Glomerular visceral epithelial cell (primary cell): Measurements from ENCODE around the gene CDK6.

Source experiments
- DNase-seq: peaks from one replicate; pipeline ENCODE4 v3.0.0-alpha.2; 2016; ENCODE audit errors: extremely low spot score

The CDK6 gene

DNA sequence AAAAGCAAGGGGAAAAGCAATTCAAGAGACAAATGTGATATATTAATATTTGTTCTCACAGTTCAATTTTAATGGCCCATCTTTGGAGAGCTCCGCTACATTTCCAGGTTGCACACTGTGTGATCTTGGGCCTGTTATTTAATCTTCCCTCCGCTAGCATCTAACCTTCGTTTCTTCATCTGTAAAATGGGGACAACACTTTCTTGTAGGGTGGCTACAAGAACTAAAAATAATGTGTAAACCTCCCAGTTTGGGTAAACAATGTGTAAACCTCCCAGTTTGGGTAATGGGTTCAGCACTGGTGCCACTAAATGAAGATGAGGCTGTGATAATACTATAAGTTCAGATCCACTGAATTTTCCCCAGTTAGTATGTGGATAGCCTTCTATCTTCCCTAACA is 99.5 kb downstream of the CDK6 start:
- DNase-seq = no peak

DNA sequence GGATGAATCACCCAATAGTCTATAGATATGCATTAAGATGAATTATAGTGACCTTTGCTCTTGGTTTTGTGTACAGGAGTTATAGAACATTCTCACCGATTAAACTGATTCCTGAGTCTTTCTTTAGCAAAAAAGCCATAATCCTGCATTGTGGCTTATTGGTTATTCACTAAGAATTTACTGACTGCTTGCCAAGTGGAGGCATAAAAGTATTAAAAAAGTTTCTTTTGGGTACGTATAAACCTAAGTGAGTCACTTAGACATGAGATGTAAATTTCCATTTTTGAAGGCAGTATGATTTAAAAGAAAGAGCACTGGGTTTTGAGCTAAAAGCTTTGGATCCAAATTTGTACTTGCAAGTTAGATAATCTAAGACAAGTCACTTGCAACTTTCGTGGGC is 100.7 kb downstream of the CDK6 start:
- DNase-seq = no peak

DNA sequence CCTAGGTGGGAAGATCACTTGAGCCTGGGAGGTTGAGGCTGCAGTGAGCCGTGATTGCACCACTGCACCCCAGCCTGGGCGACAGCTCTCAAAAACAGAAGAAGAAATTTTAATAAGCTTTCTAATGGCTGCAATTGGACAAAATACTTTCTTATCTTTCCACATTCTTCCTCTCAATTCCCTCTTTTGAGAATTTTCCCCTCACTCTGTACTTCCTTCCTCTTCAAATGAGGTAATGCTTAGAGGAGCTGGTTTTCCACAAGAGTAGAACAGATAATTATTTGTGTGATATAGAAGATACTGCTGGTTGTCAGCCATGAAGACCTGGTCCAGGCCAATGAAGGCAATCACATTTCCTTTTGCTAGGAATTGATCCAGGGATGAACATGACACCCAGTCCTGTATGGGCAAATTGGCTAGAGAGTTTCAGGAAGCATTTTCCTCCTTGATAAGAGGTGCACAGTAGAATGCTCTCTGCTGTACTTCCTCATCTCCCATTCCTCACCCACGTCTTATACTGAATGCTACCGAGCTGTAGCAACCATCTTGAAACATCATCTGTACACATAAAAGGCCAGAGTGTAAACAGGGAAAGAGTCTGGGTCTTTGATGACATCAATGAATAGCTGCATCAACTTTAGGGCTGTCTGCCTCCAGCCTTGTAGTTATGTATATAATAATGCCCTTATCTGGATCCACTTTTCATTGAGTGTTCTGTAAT is 103.9 kb downstream of the CDK6 start:
- no peak for DNase-seq

DNA sequence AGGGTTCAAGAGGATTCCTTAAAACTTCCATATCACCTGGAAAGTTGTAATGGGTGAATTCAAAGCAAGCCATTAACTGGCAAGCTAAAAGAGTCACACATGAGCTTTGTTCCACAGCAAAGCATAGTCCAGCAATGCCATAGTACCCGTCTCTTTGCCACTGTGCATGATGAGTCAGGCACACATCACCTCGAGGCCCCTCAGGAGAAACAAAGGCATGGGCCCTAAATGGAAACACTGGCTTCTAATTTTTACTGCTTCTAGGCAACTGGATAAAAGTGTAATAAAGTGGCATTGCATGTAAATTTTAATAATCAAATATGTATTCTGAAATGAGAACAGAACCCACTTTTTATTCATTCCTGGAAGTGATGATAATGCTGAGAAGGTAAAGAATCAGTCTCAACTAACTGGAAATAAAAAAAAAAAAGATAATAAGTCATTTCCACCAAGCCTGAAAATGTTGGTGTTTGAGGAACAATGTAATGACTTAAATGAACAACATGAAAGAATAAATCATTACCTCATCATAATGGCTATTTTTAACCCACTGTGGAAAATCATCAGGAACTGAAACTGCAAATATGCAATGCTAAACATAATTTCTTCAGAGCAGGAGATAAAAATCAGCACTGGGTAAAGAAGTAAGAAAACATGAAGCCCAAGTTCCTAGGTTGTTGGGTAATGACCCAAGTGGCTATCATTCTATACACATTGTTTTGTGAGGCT is 104.9 kb downstream of the CDK6 start:
- peak; percentile 33 for DNase-seq

DNA sequence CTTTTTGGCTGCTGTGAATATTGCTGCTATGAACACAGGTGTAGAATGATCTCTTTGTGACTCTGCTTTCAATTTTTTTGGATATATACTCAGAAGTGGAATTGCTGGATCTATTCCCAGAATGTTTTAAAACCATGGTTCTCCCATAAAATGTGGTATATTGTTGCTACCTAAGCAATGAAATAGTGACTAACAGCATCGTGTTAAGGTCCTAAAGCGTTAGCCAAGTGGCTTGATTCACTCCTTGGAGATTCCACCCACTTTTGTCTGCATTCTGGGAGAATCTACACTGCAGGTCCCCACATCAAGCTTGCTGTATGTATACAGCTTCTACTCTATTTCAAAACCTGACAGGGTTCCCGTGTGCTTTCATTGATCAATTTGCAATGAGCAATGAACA is 105.6 kb downstream of the CDK6 start:
- DNase-seq = no peak

DNA sequence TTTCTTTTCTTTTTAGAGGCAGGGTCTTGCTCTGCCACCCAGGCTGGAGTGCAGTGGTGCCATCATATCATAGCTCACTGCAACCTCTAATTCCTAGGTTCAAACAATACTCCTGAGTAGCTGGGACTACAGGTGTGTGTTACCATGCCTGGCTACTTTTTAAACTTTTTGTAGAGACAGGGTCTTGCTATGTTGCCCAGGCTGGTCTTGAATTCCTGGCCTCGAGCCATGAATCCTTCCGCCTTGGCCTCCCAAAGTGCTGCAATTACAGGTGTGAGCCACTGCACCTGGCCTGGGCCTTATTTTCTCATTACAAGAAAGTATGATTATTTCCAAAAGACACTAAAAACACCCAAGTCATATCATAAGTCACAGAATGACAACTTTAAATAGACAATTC is 106.6 kb downstream of the CDK6 start:
- DNase-seq = no peak

DNA sequence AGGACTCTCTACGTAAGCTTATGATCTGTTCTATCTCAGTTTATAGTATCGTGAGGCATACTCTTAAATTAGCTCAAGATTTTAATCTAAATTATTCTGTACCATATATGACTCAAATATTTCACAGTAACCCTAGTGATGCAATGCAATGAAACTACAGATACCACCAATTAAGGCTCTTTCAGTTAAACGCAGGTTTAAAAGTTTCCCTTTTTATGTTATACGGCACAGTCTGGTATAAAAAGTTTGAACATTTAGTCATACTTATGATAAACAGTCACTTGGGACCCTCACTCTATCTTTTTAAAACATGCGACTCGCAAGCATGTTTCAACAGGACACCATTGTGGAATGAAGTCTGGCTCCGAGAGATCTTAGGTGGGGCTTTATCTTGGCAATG is 107.2 kb downstream of the CDK6 start:
- DNase-seq = no peak

DNA sequence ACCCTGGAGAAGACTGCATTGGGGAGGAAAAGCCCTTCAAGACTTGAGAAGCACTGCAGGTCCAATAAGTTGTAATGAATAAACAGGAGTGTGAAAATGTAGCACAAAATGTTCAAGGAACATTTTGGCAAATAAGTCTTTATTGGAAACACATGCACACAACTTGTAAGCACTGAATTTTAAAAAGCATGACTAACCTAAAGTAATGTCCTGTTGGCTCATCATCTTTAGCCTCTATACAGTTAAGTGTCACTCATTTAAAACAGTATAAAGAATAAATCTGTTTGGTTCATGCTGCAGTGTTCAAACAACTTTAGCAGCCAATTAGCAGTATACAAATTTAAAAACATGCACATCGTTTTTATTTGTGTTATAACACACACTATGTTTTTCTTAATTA is 108.6 kb downstream of the CDK6 start:
- DNase-seq = no peak

DNA sequence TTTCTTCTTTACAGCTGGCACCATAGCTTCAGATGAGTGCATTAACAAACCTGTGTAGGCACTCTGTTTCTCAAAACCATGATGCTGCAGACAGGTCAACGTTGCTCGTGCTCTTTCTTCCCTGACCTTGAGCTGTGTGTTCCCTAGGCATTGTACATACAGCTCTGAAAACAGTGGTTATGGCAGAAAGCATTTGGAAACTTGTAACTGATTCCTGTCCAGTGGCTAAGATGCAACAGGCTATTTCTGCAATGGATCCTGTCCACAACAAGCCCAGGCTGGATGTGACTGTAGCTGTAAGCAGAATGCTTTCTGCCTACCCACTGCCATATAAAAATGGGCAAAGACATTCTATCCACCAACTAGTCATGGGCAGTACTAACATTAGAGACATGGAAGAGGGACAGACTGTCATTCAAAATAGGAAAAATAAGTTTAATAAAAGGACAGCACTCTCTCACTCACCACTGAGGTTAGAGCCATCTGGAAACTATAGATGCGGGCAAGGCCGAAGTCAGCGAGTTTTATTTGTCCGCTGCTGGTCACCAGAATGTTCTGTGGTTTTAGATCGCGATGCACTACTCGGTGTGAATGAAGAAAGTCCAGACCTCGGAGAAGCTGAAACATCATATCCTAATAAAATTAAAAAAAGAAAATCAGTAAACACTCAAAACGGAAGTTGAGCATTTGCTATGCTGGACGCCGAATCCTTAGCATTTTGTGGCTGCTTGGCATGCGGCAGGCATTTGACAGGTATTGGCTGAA is 111.0 kb downstream of the CDK6 start:
- DNase-seq = no peak

DNA sequence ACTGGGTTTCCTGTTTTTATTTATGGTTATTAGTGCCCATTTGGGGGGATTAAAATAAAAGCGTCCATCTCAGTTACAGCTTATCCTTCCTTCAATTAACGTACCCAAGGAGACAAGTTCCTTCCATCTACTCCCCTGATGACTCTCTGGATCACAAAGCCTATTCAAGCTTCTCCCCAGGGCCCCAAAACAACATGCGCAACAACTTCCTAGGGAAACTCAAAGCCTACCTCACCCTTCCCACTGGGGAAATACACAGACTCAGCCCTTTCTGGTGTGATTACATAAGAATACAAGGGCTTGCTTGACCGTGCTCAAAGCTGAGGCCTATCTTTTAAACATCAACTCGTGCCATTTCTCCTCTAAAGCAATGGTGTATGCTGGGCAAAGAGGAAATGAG is 112.4 kb downstream of the CDK6 start:
- DNase-seq = no peak

DNA sequence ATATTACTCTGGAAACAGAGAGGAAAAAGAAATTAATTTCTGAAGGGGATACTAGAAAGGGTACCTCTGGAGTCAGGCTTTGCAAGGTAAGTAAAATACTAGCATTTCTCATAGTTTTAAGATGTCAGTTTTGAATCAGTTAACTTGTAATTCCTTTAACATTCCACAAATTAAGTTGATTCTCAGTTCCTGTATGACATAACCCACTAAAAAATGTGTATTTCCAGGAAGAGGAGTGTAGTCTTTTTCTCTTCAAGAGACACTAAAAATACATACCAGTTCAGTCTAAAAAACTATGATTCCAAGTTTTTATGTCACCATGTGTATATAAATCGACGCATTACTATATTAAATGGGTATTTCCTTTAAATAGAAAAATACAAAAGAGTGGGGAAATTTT is 113.2 kb downstream of the CDK6 start:
- no peak for DNase-seq

DNA sequence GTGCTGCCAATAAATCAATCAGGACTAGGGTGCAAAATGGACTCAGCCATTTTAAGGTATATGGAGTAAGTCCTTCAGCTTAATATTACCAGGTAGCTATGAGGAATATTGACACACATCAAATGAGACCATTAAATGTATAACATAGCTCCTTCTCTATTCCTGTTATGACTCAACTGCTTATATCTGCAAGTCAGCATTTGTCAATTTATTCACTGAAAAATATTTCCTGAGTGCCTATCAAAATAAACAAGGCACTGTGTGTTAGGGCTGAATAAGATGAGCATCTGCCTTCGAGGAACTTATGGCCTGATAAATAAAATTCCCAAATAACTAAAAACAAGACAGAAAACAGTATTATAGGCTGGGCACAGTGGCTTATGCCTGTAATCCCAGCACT is 113.8 kb downstream of the CDK6 start:
- no peak for DNase-seq

DNA sequence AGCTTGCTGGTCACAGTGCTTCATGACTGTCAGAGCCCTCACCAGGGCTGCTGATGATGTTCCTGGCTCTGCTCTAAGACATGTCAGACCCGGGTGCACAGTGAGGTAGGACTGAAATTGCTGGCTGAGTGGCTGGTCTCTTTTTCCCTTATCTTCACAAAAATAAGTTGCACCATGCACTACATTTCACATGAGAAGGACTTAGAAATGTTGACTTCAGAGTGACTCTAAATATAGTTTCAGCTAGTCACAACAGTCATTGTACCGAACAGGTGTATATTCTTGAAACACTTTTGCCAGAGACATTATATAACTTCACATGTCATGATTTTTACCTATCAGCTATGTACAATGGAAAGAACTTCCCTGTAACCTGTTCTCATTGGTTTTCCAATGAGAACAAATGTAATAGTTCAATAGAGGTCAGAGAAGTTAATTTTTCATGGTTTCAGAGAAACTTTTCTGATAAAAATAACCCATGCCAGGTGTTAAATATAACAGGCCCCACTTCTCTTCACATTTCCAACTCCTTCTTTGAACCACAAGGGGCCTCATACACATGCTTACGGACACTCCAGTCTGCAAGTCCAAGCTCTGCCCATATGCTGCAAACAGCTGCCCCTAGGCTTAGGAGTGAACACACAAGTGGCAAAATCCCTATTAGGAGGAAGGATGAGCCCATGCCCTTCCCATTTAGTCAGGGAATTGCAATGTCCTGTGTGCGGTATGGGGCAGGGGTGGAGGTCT is 115.6 kb downstream of the CDK6 start:
- no peak for DNase-seq

DNA sequence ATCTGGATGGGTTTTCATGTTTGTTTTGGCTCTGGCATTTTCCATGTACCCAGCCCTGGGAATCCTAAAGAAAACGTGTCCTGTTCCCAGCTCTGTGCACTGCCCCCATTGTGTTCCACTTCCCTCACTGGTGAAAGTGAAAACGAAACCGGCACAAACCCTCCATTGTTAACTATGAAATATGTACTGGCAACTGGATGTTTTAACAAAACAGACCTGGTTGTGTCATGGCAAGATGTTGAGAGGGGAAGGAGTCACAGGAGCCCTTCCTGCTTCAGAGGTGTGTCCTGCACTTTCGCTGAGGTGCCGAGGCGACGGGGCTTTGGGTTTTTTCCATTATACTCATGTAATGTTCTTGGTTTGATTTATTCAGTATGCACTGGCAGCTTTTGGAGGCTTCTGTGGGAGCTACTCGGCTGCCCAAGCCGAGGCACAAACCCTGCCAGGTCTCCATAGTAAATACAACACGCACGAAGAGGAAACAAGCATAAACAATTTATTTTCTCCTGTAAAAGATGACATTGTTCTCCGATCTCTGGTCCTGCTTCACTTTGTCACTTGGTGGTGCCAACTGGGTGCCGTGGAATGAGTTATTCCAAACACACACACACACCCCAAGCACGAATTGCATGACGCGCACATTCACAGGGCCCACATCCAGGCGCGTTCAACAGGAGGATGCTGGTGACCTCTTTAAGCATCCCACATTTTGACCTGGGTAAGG is 118.2 kb downstream of the CDK6 start:
- DNase-seq = peak; percentile 55

DNA sequence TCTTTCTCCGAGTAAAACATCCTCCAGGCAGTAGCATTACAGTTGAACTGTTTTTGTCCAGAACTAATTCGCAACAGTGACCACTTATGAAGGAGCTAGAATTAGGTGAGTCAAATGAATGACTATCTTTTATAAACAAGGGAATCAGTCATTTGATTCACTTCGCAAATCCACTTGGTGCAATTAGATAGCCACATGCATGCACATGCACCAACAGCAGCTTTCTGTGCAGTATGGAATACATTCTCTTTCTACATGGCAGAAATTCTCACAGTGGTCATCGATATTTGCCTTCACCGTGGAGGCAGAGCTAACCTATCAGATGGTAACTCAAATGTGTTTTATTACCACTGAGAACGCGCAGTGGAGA is 118.8 kb downstream of the CDK6 start:
- peak; percentile 23 for DNase-seq

DNA sequence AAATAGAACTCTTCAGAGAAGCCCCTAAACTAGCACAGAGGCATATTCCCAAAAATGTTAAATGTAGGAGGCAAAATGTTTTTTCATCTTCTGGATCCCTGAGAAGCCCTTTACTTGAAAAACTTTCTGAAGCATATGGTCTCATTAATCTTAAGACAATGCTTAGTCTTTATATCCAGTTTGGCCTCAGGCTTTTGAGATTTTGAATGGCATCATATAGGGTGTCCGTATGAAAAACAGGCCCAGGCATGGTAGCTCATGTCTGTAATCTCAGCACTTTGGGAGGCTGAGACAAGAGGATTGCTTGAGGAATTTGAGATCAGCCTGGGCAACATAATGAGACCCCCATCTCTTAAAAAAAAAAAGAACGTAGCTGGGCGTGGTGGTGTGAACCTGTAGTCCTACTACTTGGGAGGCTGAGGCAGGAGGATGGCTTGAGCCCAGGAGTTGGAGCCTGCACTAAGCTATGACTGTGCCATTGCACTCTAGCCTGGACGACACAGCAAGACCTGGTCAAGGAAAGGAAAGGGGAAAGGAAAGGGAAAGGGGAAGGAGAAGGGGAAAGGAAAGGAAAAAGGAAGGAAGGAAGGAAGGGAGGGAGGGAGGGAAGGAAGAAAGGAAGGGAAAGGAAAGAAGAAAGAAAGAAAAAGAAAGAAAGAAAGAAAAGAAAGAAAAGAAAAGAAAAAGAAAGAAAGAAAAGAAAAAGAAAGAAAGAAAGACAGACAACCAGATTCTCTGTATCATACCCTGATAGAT is 119.4 kb downstream of the CDK6 start:
- no peak for DNase-seq

DNA sequence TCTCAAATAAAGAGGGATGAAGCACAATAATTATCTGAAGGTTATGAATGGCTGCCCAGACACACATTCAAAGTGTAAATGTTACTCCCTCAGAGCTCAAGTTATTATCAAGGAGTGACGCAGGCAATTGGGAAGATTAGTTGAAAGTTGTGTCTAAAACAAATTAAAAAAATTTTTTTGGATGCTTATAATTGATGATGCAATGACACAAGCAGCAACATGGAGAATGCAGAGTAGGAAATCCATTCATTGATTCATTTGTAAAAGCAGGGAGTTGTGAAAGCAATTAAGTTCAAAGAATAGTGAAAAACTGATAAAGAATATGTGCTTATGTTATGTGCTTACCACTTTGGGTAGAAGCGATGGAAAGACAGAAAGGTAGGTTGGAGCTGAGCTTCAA is 120.4 kb downstream of the CDK6 start:
- no peak for DNase-seq

DNA sequence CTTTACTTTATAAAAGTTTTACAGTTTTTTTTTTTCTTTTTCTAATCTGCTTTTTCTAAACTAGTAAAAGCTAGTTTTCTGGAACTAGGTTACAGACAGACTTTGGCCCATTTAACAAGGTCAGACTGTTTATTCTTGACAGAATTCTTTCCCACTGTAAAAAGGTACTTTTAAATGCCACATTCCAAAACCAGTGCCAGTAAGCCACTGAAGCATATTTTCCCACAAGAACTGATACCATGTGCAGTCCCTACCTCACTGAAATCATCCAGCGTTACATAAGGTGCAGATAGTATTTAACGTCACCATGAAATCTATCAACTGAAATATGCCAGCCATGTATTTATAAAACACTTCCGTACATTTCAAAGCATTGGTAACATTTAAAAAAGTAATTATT is 121.6 kb downstream of the CDK6 start:
- peak; percentile 27 for DNase-seq

DNA sequence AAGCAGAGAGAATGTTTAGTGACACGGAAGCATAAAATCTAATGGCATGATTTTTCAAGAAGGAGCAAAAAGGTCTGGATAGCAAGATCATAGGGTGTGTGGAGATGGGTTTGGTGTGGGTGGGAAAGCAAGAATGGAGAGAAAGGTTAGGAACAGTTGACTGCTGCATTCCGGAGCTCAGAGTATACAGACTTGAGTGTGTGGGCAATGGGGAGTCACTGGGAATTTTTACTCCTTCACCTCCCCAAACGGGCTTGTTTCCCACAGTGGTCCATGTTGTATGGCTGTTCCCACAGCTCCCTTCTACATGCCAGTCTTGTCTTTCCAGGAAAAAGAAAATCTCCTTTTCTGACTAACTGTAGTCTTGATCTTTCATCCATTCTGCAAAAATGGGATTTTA is 122.1 kb downstream of the CDK6 start:
- no peak for DNase-seq

DNA sequence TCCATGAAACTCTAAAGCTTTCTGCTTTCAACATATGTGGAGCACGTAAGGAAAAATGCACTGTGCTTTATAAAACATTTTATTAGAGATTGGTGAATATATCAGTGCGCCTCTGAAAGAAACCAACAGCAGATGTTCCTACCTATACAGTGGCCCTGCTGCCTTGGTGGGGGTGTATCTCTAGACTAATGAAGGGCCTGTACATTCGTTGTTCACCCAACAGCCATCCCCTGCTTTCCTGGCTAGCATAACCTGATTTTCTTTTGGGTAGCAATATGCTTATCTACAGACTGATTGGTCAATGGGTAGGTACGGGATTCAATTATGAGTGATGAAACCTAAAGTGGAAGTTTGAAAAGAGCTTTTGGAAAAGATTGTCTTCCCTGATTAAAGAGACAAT is 126.5 kb downstream of the CDK6 start:
- no peak for DNase-seq

DNA sequence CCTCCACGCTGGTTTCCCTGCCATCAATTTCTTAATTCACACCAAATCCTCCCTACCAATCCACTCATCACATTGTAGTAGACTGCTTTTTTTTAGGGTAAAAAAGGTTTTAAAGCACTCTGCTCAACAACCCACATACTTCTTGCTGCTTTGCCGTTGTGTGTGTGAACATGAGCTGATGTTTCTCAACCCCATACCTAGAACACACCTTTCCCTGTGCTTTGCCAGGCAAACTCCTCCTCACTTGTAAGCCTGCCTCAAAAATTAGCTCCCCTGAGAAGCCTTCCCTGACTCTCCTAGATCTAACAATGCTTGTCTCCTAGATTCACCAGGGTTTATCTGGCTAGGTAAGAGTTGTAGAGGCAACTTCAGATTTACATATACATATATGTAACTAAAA is 127.2 kb downstream of the CDK6 start:
- DNase-seq = no peak
